Activated CD4-positive, alpha-beta memory T cell treated with anti-CD3 and anti-CD28 coated beads, Interleukin-2, amount 10 ng/mL, durations not matched to agents 7 days and 5 days (primary cell): ENCODE data around the gene NBPF20. TPM values are rescaled to one million over a fixed set of nuclear protein-coding genes. Genes with fewer than 3 reads are reported as not detected.
"Not testable (repeated sequence)": the region's sequence is repeated elsewhere in the genome, so short reads cannot be mapped to it uniquely, and the experiment has no call there.

Experiments
- CTCF ChIA-PET: fragments of 350-600 bp; sonication (Branson Sonifier 250); formaldehyde crosslinking; loops from one replicate; lab custom pipeline; 2021; ENCODE audit warnings: antibody characterized with exemption, inconsistent platforms; lab: Charles Lee
- POLR2A ChIA-PET: fragments of 350-600 bp; sonication (Branson Sonifier 250); formaldehyde crosslinking; loops from one replicate; lab custom pipeline; 2021; ENCODE audit warnings: antibody characterized with exemption; lab: Charles Lee
- DNase-seq: peaks from one replicate; pipeline ENCODE4 v3.0.0-alpha.2; 2020
- H3K27ac Mint-ChIP-seq: one replicate; pipeline ENCODE4 v1.8.0; 2021; ENCODE audit warnings: mild to moderate bottlenecking, mixed read lengths
- H3K27me3 Mint-ChIP-seq: one replicate; pipeline ENCODE4 v1.8.0; 2021; ENCODE audit warnings: mixed read lengths
- H3K36me3 Mint-ChIP-seq: one replicate; pipeline ENCODE4 v1.8.0; 2021; ENCODE audit warnings: low read depth, mixed read lengths
- H3K4me1 Mint-ChIP-seq: one replicate; pipeline ENCODE4 v1.8.0; 2021; ENCODE audit warnings: mixed read lengths
- H3K4me3 Mint-ChIP-seq: one replicate; pipeline ENCODE4 v1.8.0; 2021; ENCODE audit warnings: mild to moderate bottlenecking, mixed read lengths
- H3K9me3 Mint-ChIP-seq: one replicate; pipeline ENCODE4 v1.8.0; 2021; ENCODE audit warnings: mixed read lengths
- total RNA-seq, 2 experiments: library from RNA; stranded (reverse); gene quantifications; one replicate each; pipeline ENCODE4 v1.2.3, GENCODE V29; 2021

Gene NBPF20
- total RNA-seq, 2 experiments from 2014 or later = 0.90 to 1.2 TPM

DNA sequence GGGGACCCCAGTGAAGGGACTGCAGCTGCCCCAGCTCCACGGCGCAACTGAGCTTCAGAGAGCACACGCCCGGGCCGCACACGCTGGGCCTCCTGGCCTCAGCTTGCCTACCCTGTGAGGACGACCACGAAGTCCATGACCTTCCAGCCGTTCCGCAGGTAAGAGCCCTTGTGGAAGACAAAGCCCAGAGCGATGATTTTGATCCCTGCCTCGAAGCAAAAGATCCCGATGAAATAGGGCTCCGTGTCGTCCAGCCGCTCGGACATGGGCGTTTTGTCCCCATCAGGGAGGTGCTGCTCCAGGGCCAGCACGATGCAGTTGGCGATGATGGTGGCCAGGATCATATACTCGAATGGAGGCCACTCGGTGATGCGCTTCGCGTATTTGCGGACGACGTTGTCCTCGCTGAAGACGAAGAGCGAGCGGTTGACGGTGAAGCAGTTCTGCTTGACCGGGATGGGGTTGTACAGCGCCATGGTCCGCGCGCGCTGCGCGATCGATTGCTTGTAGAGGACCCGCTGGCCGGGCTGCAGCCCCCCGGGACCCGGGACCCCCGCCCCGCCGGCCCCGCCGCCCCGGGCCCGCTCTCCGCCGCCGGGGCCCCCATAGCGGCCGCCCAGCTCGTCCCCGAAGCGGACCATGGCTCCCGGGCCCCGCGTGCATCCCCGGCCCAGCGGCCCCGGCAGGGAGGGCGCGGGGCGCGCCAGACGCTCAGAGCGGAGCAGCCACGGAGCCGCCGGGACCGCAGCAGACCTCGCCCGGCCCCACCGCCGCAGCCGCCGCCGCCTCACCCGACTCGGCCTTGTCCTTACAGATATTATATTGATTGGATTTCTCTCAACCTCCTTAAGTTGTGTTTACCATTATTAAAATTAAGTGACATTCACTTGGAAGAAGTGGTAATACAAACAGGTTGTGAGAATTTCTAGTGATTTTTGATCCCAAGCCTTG is 28.7 kb upstream of the NBPF20 start:
- H3K27ac Mint-ChIP-seq, H3K9me3 Mint-ChIP-seq, POLR2A ChIA-PET, H3K4me1 Mint-ChIP-seq, H3K36me3 Mint-ChIP-seq, CTCF ChIA-PET, H3K4me3 Mint-ChIP-seq, DNase-seq: not testable (repeated sequence)
- H3K27me3 Mint-ChIP-seq = peaks cover 28% of the 10 kb centered on the region

DNA sequence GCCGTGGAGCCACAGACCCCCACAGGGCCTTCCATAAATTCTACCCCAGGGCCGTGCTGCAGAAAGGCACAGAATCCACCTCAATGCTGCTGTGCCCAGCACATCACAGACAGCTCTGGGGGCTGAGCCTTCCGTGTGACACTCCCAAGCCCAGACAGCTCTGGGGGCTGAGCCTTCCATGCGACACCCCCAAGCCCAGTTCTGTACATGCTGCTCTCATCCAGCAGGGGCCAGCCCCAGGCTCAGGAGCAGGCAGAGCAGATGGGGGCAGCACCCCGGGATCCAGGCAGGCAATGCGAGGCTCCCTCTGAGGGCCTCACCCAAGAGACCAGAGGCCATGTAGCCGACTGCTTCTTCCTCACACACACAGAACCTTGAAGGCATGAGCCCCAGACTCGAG is 27.1 kb upstream of the NBPF20 start:
- H3K27ac Mint-ChIP-seq, DNase-seq, H3K4me3 Mint-ChIP-seq, H3K36me3 Mint-ChIP-seq, H3K9me3 Mint-ChIP-seq, POLR2A ChIA-PET, CTCF ChIA-PET, H3K4me1 Mint-ChIP-seq: not testable (repeated sequence)
- peaks cover 23% of the 10 kb centered on the region for H3K27me3 Mint-ChIP-seq

DNA sequence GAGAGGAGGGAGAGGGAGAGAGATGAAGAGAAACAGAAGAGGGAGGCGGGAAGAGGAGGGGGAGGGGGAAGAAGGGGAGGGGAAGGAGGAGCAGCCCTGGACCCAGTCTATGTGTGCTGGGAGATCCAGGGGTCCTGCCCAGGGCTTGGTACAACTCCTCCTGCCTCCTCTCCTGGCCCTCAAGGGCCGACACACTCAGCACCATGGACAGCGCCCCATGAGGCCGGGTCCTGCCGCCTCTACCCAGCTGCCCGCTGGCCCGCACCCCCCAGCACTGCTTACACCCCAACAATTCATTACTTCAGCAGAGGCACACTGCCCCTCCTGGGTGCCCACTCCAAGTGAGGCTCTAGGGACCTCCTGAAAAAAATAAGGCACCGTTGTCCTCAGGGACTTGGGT is 26.5 kb upstream of the NBPF20 start:
- H3K27me3 Mint-ChIP-seq = peaks cover 23% of the 10 kb centered on the region
- CTCF ChIA-PET, H3K4me3 Mint-ChIP-seq, H3K36me3 Mint-ChIP-seq, H3K27ac Mint-ChIP-seq, H3K4me1 Mint-ChIP-seq, POLR2A ChIA-PET, H3K9me3 Mint-ChIP-seq: not testable (repeated sequence)
- DNase-seq = peak; percentile 53

DNA sequence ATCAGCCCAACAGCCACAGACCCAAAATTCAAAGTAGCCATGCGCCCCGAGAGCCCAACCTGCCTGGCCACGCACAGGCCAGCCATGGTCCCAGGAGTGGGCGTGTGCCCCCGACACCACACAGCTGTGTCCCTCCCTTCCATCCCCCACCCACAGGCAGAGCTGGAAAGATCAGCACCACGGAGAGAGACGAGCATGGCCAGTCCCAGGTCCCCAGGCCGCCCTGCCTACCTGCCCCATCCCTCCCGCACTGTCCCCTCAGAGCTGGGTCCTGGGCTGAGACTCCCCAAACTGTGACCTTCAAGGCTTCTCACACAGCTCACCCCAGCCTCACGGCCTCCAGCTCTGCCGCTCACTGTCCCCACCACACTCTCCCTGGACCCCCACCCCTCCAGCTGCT is 19.8 kb upstream of the NBPF20 start:
- not testable (repeated sequence) for H3K9me3 Mint-ChIP-seq

DNA sequence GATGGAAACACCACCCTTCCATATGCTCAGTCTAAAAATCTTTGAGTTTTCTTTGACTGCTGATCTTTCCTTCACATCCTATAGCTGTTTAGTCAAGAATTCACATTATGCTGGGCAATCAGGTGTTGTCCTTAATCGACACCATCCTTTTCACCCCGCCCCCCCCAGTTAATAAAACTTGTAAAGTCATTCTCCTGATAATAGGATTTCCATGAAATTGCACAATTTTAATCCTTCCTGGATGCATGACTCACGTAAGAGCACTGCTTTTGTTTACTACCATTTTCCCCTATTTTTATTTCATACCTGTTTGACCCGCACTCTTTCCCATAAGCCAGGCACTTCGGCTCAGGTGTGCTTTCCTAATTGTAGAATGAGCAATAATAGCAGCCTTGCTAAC is 16.9 kb upstream of the NBPF20 start:
- POLR2A ChIA-PET, H3K4me3 Mint-ChIP-seq, H3K36me3 Mint-ChIP-seq, H3K27me3 Mint-ChIP-seq, H3K4me1 Mint-ChIP-seq, H3K9me3 Mint-ChIP-seq, CTCF ChIA-PET, DNase-seq, H3K27ac Mint-ChIP-seq: not testable (repeated sequence)

More for the DNA sequence above, 19.8 kb upstream of the NBPF20 start:
- H3K36me3 Mint-ChIP-seq, H3K4me1 Mint-ChIP-seq, POLR2A ChIA-PET, DNase-seq, H3K27ac Mint-ChIP-seq, CTCF ChIA-PET, H3K27me3 Mint-ChIP-seq, H3K4me3 Mint-ChIP-seq: not testable (repeated sequence)

DNA sequence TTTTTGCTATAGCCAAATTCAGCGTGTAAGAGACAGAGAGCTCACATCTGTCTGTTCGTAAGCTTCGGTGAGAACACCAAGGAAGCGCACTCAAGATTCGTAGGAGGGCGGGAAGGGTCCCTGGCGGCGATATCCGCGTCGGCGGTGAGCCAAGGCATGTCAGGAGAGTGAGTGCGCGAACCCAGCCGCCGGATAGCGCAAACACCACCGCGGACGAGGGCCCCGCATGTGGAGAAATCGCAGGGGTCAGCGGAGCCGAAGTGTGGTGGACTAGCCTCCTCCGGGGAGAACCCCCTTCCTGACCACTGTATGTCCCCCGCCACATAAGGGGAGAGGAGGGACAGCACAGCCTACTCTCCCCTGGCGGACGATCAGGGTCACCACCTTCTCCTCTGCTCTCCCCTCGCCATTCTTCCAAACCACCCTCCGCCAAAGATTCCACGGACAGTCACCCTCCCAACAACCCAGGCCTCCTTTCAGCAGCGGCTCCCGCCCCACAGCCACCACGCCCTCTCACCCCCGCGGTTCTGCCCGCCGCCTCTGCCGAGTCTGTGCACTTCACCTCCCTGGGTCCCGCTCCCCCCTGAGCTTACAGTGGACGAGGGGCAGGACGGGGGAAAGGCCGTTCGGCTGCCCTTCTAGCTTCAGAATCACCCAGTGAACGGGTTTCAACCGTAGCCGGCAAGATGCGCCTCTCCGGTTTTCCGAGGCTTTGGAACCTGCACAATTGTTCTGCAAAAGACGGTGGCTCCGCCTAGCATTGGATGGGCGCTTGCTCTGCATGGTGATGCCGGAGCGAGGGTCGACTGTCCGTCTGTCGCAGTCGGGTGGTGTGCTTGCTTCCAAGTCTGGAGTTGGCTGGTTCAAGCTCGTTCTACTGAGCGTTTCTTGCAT is 6.2 kb upstream of the NBPF20 start:
- DNase-seq, POLR2A ChIA-PET: not testable (repeated sequence)
- peaks cover 16% of the 10 kb centered on the region for H3K36me3 Mint-ChIP-seq

DNA sequence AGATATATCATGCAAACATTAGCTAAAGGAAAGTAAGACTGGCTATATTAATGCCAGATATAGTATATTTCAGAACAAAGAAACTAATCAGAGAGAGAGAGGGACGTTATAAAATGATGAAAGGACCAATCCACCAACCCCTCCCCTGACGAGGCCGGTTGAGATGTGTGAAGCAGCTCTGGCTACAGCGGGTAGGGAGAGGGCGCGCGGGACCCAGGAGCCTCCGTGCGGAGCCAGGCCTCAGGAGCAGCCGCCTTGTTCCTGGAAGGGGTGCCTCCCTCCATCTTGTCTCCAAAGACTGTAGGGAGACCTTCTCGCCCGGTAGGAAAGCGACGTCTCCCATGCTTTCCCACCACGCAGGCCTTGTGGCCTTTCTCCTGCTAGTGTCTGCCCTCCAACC is 5.4 kb upstream of the NBPF20 start:
- H3K4me1 Mint-ChIP-seq, H3K27ac Mint-ChIP-seq, CTCF ChIA-PET, H3K4me3 Mint-ChIP-seq, DNase-seq, POLR2A ChIA-PET, H3K9me3 Mint-ChIP-seq: not testable (repeated sequence)
- H3K36me3 Mint-ChIP-seq = peaks cover 16% of the 10 kb centered on the region
- H3K27me3 Mint-ChIP-seq = peaks cover 46% of the 10 kb centered on the region

More for the DNA sequence above, 6.2 kb upstream of the NBPF20 start:
- H3K9me3 Mint-ChIP-seq, H3K27ac Mint-ChIP-seq, H3K4me1 Mint-ChIP-seq, CTCF ChIA-PET, H3K4me3 Mint-ChIP-seq: not testable (repeated sequence)
- H3K27me3 Mint-ChIP-seq = peaks cover 46% of the 10 kb centered on the region

DNA sequence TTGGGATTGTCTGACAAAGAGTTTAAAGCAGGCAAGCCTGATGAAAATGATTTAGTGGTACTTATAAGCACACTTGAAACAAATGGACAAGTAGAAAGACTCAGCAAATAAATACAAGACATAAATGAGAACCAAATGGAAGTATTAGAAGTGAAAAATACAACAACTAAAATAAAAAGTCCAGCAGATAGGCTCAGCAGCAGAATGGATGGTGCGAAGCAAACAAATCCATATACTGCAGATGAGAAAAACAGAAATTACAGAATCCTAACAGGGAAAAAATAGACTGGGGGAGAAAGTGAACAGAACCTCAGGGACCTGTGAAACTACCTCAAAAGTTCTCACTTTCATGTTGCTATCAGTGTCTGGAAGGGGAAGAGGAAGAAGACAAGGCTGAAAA is 3.9 kb upstream of the NBPF20 start:
- H3K27ac Mint-ChIP-seq, H3K4me3 Mint-ChIP-seq, DNase-seq, H3K9me3 Mint-ChIP-seq, CTCF ChIA-PET: not testable (repeated sequence)
- POLR2A ChIA-PET = interaction anchor here (1.0 kb wide), 1 partner anchor 36 kb away, joined by 3 read pairs; no protein-coding TSS in a partner anchor
- Mint-ChIP-seq H3K27me3 (peaks cover 54% of the 10 kb centered on the region), H3K4me1 (peaks cover 13% of the 10 kb centered on the region), H3K36me3 (peaks cover 22% of the 10 kb centered on the region)

DNA sequence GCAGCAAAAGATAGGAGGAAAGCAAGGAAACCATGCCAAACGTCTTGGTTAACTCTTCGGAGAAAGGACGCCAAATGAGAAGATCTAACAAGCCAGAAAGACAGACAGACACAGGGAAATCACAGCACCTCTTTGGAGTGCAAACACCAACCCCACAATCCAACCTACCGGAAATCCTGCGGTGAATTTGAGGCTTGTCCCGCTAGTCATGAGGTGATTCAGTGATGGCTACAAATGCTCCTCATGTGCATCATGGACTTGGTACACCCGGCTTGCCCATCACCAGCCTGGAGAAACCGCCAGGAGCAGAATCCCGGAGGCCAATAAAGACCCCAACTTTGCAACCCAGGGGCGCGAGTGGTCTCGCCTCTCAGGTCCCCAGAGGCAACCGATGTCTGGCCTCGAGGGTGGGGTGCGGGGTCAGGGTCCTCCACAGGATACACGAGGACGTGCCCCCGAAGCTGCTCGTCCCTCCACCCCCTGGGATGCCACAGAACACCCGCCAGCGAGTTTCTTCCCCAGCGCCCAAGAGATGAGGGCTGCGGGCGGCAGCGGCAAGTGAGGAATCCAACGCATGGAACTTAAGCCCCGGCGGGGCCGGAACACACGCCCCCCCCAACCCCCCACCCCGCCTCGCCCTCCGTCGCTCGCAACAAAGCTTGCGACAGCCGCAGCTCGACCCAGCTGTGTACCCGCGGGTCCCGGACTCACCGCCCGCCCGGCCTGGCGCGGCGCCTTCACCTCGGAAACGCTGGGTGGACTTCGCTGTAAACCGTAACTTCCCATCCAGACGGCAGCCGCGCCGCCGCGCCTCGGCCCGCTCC is 579 bp downstream of the NBPF20 start:
- CTCF ChIA-PET, H3K9me3 Mint-ChIP-seq: not testable (repeated sequence)
- Mint-ChIP-seq H3K27me3 (peaks cover 30% of the 10 kb centered on the region), H3K36me3 (peaks cover 15% of the 10 kb centered on the region), H3K4me3 (peak overlapping the region; percentile 92), H3K27ac (peak overlapping the region; percentile 37), H3K4me1 (peaks cover 11% of the 10 kb centered on the region)
- peak; percentile 71 for DNase-seq
- POLR2A ChIA-PET = interaction anchor here (1.4 kb wide), 1 partner anchor 40 kb away, joined by 4 read pairs; no protein-coding TSS in a partner anchor

DNA sequence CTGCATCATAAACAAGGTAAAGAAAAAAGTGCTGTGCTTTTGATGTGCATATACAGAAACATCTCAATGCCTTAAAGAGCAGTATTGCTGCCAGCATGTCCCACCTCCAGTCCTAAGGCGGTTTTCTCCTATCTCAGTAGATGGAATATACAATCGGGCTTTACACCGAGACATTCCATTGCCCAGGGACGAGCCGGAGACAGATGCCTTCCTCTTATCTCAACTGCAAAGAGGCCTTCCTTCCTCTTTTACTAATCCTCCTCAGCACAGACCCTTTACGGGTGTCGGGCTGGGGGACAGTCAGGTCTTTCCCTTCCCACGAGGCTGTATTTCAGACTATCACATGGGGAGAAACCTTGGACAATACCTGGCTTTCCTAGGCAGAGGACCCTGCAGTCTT is 10.3 kb downstream of the NBPF20 start:
- H3K27ac Mint-ChIP-seq, POLR2A ChIA-PET, H3K36me3 Mint-ChIP-seq, CTCF ChIA-PET, H3K4me3 Mint-ChIP-seq, H3K4me1 Mint-ChIP-seq, H3K27me3 Mint-ChIP-seq, H3K9me3 Mint-ChIP-seq, DNase-seq: not testable (repeated sequence)

DNA sequence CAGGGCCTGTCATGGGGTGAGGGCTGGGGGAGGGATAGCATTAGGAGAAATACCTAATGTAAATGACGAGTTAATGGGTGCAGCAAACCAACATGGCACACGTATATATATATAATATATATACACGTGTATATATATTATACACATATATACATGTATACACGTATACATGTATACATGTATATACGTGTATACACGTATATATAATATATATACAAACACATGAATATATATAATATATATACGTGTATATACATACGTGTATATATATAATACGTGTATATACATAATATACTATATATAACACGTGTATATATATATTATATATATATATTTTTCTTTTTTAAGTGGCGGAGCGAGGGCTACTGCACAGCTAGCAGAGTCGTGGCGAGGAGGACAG is 18.1 kb downstream of the NBPF20 start:
- H3K27me3 Mint-ChIP-seq, H3K27ac Mint-ChIP-seq, H3K36me3 Mint-ChIP-seq, POLR2A ChIA-PET, H3K9me3 Mint-ChIP-seq, H3K4me1 Mint-ChIP-seq, CTCF ChIA-PET, DNase-seq, H3K4me3 Mint-ChIP-seq: not testable (repeated sequence)

DNA sequence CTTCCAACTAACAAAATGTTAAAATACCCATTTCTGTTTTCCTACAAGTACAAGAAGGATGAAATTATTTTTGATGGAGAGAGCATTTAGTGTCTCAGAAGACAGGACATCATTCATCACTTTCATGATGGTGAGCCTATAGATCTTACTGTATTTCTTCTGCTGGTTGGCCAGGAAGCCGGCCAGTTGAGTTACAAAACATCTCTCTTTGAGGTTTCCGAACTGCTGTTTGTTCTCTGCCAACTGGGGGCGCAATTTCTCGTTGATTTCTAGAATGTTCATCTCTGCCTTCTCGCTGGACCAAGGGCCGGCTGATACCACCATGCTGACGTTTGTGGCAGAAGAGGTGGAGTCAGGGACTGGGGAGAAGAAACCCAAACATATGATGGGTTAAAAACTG is 20.5 kb downstream of the NBPF20 start:
- POLR2A ChIA-PET, H3K4me3 Mint-ChIP-seq, H3K27me3 Mint-ChIP-seq, DNase-seq, CTCF ChIA-PET, H3K36me3 Mint-ChIP-seq, H3K27ac Mint-ChIP-seq, H3K9me3 Mint-ChIP-seq, H3K4me1 Mint-ChIP-seq: not testable (repeated sequence)
